Stimulated activated CD4-positive, alpha-beta T cell treated with anti-CD3 and anti-CD28 coated beads, Interleukin-1b, Interleukin-23, amount 100 ng/mL, for 4 hours (primary cell): ENCODE data around the gene MARCHF5.

Source experiments
- DNase-seq, 2 donors: peaks; one replicate each; pipeline ENCODE4 v3.0.0-alpha.2; 2020; ENCODE audit warnings: low read depth in 2 of 2

Gene MARCHF5

GRCh38 chr10:92290837-92291615 lies at the start of gene MARCHF5, which contains the start of gene CPEB3:
MARCHF5 (plus strand) TSS chr10:92291167; CDS start chr10:92291495, 328 bp downstream.
CPEB3 (minus strand) TSS chr10:92291078; CDS start chr10:92240350, 50,728 bp downstream.
- DNase-seq, result peak; percentile 81 to 83

GRCh38 chr10:92241501-92241900 lies 49.5 kb upstream of the MARCHF5 start:
- no peak for DNase-seq

DNA sequence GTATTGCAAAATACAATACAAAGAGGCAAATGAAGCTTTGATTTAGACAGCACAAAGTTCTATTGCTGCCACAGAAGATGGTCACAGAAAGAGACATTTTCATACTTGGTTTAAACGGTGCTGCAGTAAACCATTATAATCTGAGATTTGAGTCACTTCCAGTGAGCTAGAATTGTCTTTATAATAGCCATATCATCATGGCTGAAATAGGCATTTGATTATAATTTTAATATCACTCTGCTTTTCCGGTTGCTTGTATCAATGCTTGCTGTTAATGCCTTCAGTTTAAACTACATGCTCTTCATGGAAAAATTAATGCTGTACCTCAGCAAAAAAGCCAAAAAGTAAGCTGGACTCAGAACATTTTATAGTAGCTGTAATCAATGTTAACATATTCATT lies 48.6 kb upstream of the MARCHF5 start:
- DNase-seq, result no peak

DNA sequence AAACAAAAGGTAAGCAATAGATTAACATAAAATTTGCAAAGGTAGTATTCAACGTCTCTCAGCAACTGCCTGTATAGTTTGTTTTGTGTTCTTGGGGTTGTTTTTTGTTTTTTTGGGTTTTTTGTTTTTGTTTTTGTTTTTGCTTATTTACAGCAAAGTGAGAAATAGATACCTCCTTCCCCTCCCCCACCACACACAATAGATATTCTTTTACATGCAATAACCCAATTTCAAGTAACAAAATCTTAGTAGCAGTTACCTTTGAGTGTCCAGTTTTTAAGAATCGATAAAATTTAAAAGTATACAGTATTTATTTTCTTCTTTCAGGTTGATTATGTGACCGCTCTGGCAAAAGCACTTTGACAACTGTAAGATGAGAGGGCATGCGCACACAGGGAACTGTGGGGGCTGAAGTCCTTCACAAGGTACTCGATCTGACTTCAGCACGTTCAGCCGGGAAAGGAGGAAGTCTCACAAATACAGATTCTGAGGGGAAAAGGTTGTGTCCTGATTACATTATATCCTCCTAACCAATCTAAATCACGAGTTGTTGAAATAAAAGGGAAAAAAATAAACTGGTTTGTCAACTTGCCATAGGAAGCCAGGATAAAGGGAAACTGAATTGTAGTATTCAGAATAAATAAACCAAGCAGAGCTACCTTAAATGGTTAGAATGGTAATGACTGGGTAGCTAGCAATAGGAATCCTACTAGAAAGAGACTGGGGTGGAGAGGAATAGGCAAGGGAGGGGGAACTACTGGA lies 47.9 kb upstream of the MARCHF5 start:
- DNase-seq, result peak in 1 of 2 donors; percentile 4

DNA sequence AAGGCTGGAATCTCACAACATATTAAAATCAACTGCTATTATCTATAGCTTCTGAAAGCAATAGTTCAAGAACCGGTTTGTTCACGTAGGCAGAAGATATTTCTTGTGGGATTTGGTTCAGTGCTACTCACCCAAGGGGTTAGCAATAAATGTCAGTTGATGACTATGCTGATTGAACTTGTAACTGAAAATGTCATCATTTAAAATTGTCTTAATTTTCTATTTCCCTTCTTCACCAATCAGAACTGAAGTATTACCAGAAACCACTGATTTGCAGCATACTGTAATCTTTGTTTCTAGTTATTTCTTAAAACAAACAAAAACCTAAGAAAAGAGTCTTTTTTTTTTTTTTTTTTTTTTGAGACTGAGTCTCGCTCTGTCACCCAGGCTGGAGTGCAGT lies 46.2 kb upstream of the MARCHF5 start:
- no peak for DNase-seq

- DNase-seq, result no peak
Observed at GRCh38 chr10:92248566-92248965, 42.4 kb upstream of the MARCHF5 start.

DNA sequence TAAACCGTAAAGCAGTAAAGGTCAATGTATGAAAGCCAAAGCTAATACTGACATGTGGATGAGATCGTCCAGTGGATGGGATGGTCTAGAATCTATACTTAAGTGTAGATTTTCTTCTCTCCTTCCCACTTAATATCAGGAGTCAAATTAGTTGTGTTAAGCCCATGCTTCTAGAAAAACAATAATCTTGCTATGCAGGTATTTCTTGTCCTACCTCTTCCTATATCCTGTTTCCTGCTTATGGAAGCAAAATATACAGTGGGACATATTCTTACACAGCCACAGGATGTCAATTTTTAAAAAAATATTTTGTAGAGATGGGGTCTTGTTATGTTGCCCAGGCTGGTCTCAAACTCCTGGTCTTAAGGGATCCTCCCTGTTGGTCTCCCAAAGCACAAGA lies 27.6 kb upstream of the MARCHF5 start:
- DNase-seq, result no peak

DNA sequence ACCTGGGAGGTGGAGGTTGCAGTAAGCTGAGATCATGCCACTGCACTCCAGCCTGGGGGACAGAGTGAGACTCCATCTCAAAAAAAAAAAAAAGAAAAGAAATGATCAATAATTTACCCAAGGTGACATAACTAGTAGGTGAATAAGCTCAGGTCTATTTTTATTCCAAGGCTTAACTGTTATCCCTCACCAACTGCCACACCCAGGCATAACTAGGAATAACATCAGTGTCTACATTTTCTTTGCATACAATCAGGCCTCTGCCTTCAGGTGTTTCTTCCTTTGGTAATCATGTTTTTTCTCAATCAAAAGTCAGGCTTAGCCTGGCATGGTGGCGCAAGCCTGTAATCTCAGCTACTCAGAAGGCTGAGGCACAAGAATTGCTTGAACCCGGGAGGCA lies 26.7 kb upstream of the MARCHF5 start:
- no peak for DNase-seq

GRCh38 chr10:92265687-92266258 lies 25.2 kb upstream of the MARCHF5 start:
- DNase-seq, result no peak

GRCh38 chr10:92267343-92267742 lies 23.6 kb upstream of the MARCHF5 start:
- DNase-seq, result no peak

GRCh38 chr10:92268748-92269147 lies 22.2 kb upstream of the MARCHF5 start:
- DNase-seq, result no peak

DNA sequence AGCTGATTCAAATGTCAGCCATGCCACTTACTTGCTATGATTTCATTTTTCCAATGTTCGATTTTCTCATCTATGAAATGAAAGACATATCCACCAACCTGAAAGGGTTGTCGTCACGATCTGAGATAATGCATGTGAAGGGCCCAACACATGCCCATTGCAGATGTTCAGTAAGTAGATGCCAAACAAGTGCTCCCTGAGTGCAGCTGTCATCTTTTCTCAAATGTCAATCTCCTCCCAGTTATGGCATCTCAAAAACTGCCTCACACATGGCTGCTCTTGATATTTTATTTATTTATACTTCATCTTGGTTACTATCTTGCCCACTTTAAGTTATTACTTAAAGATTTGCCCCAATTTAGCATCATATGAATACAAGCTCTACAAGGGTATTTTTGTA lies 16.9 kb upstream of the MARCHF5 start:
- DNase-seq, result no peak

DNA sequence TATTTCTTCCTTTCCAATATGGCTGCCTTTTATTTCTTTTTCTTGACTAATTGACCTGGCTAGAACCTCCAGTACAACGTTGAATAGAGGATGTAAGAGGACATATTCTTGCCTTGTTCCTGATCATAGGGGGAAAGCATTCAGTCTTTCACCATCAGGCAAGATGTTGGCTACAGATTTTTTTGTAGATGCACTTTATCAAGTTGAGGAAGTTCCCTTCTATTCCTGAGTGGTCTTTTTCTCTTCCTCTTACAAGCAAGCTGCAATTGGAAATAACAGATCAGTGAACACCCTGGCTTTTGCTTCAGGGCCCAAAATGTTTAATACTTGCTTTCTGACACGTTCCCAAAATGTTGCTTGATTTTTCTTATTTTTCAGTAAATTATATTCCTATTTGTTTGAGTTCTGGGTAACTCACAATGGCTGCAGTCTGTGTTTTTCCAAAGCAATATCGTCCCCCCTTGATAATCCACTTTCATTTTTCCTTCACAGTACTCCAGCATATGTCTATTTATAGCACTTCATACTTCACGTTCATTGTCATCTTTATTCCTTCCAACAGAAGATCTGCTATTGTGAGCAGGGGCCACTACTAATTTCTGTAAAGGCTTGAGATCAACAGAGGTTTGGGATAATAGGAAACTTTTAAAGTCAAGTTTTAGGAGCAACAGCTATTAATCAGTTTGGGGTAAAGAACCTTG lies 11.8 kb upstream of the MARCHF5 start:
- no peak for DNase-seq

DNA sequence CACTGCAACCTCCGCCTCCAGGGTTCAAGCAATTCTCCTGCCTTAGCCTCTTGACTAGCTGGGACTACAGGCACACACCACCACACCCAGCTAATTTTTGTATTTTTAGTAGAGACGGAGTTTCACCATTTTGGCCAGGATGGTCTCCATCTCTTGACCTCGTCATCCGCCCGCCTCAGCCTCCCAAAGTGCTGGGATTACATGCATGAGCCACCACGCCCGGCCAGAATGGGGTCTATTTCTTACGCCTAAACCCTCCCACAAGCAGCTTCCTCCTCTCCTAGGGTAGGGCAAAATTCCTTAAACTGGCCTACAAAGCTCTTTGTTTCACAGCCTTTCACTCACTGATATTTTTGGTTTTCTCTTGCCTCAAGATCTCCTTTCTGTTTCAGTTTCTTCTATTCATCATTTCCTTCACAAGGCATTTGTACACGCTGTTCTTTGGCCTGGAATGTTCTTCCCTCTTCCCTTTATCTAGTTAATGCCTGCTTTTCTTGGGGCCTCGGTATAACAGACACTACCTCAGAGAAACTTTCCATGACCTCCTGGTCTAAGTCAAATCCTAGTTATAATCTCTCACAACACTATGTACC lies 6.8 kb upstream of the MARCHF5 start:
- no peak for DNase-seq

- DNase-seq, result peak; percentile 4 to 7
Observed at GRCh38 chr10:92290076-92290836, 711 bp upstream of the MARCHF5 start.

DNA sequence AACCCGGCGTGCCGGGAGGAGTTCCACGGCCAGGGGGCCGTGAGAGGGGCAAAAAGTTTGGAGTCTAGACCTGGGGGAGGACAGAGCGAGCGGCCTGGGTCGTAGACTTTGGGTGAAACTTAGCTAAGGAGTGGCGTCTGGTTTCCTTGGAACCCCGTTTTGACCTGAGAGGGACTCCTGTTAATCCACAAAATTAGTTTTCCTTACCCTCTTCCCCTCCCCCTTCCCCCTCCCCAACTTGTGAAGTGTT lies 574 bp downstream of the MARCHF5 start:
- peak in 1 of 2 donors; percentile 7 for DNase-seq

GRCh38 chr10:92291921-92292845 lies 1.2 kb downstream of the MARCHF5 start:
- peak in 1 of 2 donors; percentile 13 for DNase-seq

DNA sequence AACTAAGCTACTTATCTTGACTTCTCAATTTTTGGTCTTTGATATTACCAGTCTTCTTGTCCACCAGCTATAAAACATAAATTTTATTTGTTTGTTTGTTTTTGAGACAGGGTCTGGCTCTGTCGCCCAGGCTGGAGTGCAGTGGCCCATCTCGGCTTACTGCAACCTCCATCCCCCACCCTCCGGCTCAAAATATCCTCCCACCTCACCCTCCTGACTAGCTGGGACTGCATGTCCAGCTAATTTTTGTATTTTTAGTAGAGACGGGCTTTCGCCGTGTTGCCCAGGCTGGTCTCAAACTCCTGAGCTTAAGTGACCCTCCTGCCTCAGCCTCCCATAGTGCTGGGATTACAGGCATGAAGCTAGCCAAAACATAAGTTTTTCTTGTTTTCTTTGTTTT lies 7.5 kb downstream of the MARCHF5 start:
- no peak for DNase-seq

DNA sequence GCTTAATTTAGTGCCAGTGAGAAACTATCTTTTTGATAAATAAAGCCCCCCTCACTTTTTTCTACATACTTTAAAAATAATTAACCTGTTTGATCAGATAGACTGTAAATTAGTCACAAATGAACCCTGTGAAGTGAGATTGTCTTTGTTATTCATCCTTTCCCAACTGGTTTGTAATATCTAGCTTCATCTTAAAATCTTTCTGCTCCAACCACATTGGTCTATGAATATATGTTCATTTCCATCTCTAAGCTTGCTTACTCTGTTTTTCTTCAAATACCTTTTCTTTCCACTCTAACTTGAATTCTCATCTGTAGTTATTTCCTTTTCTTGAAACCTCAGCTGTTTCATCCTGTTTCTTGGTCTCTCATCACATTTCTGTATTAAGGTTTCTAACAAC lies 12.1 kb downstream of the MARCHF5 start:
- no peak for DNase-seq

DNA sequence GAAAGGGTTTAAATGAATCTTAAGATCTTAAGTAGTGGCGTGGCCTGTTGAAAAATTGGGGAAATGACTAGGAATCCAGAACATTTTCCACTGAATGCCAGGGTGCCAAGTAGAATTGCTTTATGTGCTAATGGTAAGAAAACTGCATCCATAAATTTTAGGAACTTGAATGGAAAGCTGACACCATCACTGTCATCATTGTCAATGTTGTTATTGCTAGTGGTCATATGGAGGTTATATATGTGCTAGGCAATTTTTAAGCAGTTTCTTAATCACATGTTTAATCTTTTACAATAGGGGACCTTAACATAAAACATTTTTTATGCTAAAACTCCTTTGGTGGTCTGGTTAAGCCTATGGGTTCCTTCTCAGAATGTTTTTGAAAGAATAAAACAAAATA lies 13.1 kb downstream of the MARCHF5 start:
- no peak for DNase-seq
